Gastroesophageal sphincter (tissue), 4 donors: ENCODE data around the gene CNNM3. TPM values are rescaled to one million over a fixed set of nuclear protein-coding genes. Genes with fewer than 3 reads are reported as not detected.

Source experiments
- ATAC-seq: fragments of 150-250 bp; one replicate; pipeline ENCODE4 v1.9.1; 2016; ENCODE audit warnings: mild to moderate bottlenecking, moderate library complexity
- H3K27ac ChIP-seq, 4 donors: fragments of 200-600 bp; sonication (generic) in 3 of 4; 1 replicate in 3 of 4; 2 replicates in 1 of 4; pipeline ENCODE4 v1.5.1; 2016 to 2019
- H3K27me3 ChIP-seq: fragments of 200-600 bp; sonication (generic); one replicate; pipeline ENCODE4 v1.5.1; 2019
- H3K36me3 ChIP-seq, 2 donors: fragments of 200-600 bp; sonication (generic); one replicate each; pipeline ENCODE4 v1.5.1; 2019; ENCODE audit warnings: control low read depth in 1 of 2
- H3K4me1 ChIP-seq, 3 donors: fragments of 200-600 bp; sonication (generic); 1 replicate in 2 of 3; 2 replicates in 1 of 3; pipeline ENCODE4 v1.5.1; 2016 to 2019; ENCODE audit warnings: control low read depth in 2 of 3
- H3K4me3 ChIP-seq, 2 donors: fragments of 200-600 bp; sonication (generic); one replicate each; pipeline ENCODE4 v1.5.1; 2019; ENCODE audit warnings: mild to moderate bottlenecking in 1 of 2, moderate library complexity in 1 of 2
- H3K9me3 ChIP-seq, 3 donors: fragments of 200-600 bp; sonication (generic); one replicate each; pipeline ENCODE4 v1.5.1; 2017 to 2019; ENCODE audit warnings: control low read depth in 2 of 3
- EP300 ChIP-seq: sonication (generic); formaldehyde crosslinking; IDR thresholded peaks from one replicate; pipeline ENCODE4 v1.6.1; 2017; ENCODE audit warnings: antibody characterized with exemption, mild to moderate bottlenecking
- POLR2A ChIP-seq, 2 donors: fragments of 450-650 bp; IDR thresholded peaks; one replicate each; pipeline ENCODE4 v1.6.1; 2017; ENCODE audit warnings: antibody characterized with exemption in 2 of 2, mild to moderate bottlenecking in 2 of 2, moderate library complexity in 1 of 2
- POLR2AphosphoS5 ChIP-seq: sonication (generic); formaldehyde crosslinking; IDR thresholded peaks from one replicate; pipeline ENCODE4 v1.6.1; 2017; ENCODE audit warnings: antibody characterized with exemption
- WGBS, 2 donors: methylation state at CpG; one replicate each; pipeline ENCODE4 v1.1.5; 2018; ENCODE audit warnings: low coverage in 1 of 2; 5-methylcytosine and 5-hydroxymethylcytosine counted together
- total RNA-seq, 4 donors: library from RNA; depleted of rRNA; stranded (reverse); fragments of >200 nt; gene quantifications; one replicate each; pipeline ENCODE4 v1.1.0, GENCODE V29; 2016
- TF ChIP-seq, protein P1 (sequence below), 4 experiments: fragments of 200-600 bp in 2 of 4; fragments of 450-650 bp in 2 of 4; sonication (generic) in 1 of 4; IDR thresholded peaks; one replicate each; pipeline ENCODE4 v1.5.1; 2017 to 2019; ENCODE audit warnings: antibody characterized with exemption in 4 of 4, mild to moderate bottlenecking in 2 of 4, moderate library complexity in 2 of 4

CNNM3 gene
- total RNA-seq, 4 donors from 2014 or later: 10.4 to 21.6 (median 18.9) TPM

DNA sequence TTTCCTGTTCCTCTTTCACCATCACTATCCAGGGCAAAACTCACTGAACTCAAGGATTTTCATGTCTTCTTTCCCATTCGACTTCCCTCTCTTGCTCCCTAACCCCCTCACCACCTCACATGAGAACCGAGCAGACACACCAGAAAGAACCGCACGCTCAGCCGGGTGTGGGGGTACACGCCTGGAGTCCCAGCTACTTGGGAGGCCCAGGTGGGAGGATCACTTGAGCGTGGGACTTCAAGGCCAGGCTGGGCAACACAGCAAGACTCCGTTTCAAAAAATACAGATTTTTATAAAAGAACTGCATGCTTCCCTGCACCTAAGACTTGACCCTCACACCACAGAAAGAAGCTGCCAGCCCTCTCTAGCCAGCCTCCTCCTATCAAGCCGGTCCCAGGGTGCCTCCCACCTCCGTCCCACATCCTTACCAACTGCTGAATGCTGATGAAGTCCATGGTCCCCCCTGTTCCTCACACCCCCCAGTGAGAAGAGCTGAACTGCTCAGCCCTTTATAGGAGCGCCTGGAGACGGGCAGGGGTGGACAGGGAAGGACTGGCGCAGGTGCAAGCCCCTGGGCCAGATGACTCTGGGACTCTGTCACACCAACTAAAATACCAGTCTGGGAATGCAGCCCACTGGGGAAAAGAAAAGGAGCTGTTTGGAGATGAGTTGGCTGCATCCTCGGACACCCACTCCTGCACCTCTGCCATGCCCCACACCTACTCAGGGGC lies 27.6 kb downstream of the CNNM3 start, which contains the start of gene ANKRD23:
Gene ANKRD23, minus strand, starts transcription at position 484 of the 731 bp plus-strand sequence. Its CDS starts 29 bp downstream, at position 455.
- no peak within 1 kb of the TSS for H3K4me3 ChIP-seq
- H3K27me3 ChIP-seq: no peaks in the 10 kb centered on the region
- H3K36me3 ChIP-seq: peaks cover 0 to 56% of the 10 kb centered on the region in 2 donors
- no peak for TF ChIP-seq POLR2A (IDR thresholded peaks at IDR 0.05)
- TF ChIP-seq, protein P1, sequence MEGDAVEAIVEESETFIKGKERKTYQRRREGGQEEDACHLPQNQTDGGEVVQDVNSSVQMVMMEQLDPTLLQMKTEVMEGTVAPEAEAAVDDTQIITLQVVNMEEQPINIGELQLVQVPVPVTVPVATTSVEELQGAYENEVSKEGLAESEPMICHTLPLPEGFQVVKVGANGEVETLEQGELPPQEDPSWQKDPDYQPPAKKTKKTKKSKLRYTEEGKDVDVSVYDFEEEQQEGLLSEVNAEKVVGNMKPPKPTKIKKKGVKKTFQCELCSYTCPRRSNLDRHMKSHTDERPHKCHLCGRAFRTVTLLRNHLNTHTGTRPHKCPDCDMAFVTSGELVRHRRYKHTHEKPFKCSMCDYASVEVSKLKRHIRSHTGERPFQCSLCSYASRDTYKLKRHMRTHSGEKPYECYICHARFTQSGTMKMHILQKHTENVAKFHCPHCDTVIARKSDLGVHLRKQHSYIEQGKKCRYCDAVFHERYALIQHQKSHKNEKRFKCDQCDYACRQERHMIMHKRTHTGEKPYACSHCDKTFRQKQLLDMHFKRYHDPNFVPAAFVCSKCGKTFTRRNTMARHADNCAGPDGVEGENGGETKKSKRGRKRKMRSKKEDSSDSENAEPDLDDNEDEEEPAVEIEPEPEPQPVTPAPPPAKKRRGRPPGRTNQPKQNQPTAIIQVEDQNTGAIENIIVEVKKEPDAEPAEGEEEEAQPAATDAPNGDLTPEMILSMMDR (IDR thresholded peaks at IDR 0.05): no peak
- TF ChIP-seq EP300: no peak
- TF ChIP-seq POLR2AphosphoS5: no peak
- ATAC-seq: no peak
- no peak within 1 kb of the TSS for H3K27ac ChIP-seq
- H3K9me3 ChIP-seq: no peaks in the 10 kb centered on the region
- H3K4me1 ChIP-seq: peaks cover 0 to 35% (median 0%) of the 10 kb centered on the region in 3 donors
- WGBS, 2 donors: 79% methylated on average over 3 of the region's 14 CpGs; no CpG with 5 or more reads in 1 of the 2 donors

DNA sequence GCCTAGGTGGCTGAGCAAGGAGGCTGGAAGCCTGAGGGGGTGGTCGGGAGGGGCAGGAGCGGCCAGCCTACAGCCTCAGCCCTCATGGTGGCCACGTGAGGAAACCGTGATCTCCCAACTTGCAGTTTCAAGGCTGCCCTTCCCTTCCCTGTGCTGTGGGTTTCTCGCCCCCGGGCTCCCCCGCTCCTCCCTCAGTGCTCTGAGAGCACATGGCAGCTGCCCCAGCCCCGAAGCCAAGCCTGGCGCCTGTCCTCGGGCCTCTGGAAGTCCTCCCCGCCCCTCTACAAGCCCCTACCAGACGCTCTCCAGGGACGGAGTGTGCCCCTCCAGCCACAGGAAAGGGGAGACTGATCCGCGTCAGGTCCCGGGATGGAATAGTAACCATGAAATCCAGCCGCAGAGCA lies 28.3 kb downstream of the CNNM3 start:
- WGBS, 2 donors: no CpG with 5 or more reads among the region's 17 CpGs
- TF ChIP-seq POLR2AphosphoS5 (no peak), POLR2A (IDR thresholded peaks at IDR 0.05) (no peak), EP300 (no peak)
- TF ChIP-seq, protein P1 (IDR thresholded peaks at IDR 0.05): no peak
- Histone ChIP-seq H3K36me3 (peaks cover 0 to 57% of the 10 kb centered on the region in 2 donors), H3K27ac (no peak overlapping the region), H3K9me3 (no peaks in the 10 kb centered on the region), H3K4me1 (peaks cover 0 to 29% (median 0%) of the 10 kb centered on the region in 3 donors), H3K27me3 (no peaks in the 10 kb centered on the region), H3K4me3 (no peak overlapping the region)
- no peak for ATAC-seq

DNA sequence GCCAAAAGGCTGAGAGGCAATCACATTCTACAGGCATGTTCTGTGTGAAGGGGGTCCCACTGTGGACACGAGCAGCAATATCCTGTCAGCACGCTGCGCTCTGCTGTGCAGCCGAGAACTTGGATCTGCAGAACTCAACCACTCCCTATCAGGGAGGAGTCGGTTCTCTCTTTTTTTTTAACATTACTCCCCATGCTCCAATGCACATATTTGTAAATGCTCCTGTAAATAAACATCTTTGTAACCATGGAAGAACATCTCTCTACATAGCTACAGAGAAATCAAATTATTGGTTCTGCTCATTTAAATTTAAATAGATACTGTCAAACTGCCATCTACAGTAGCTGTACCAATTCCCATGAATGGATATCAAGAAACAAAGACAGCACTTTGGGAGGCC lies 30.8 kb downstream of the CNNM3 start:
- TF ChIP-seq EP300 (no peak), POLR2A (IDR thresholded peaks at IDR 0.05) (no peak), POLR2AphosphoS5 (no peak)
- TF ChIP-seq, protein P1 (IDR thresholded peaks at IDR 0.05): no peak
- WGBS, 2 donors: 74 to 90% methylated on average over 5 of the region's 5 CpGs
- H3K27me3 ChIP-seq: no peaks in the 10 kb centered on the region
- H3K36me3 ChIP-seq: peaks cover 0 to 63% of the 10 kb centered on the region in 2 donors
- H3K27ac ChIP-seq: no peak overlapping the region
- no peak overlapping the region for H3K4me3 ChIP-seq
- no peak for ATAC-seq
- H3K9me3 ChIP-seq: no peaks in the 10 kb centered on the region
- H3K4me1 ChIP-seq: peaks cover 0 to 24% (median 0%) of the 10 kb centered on the region in 3 donors

DNA sequence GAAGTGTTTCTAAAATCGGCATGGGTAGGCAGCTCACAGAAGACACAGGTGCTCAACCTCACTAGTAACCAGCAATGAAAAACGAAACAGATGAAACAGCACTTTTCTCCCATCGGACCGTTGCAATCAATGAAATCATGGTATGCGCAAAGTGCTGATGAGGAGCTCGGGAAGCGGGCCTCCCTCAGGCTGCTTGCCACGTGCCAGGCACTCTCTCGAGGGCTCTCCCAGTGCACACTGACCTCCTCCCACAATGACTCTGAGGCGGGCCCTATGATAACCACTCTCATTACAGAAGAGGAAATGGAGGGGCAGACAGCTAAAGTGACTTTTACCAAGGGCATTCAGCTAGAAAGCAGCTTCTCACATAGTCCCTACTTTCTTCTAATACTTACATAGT lies 31.5 kb downstream of the CNNM3 start:
- no peak overlapping the region for H3K4me3 ChIP-seq
- no peak for ATAC-seq
- 74 to 89% methylated on average over 9 to 10 of the region's 10 CpGs for WGBS, 2 donors
- H3K9me3 ChIP-seq: no peaks in the 10 kb centered on the region
- H3K27ac ChIP-seq: no peak overlapping the region
- peaks cover 0 to 22% (median 0%) of the 10 kb centered on the region in 3 donors for H3K4me1 ChIP-seq
- peaks cover 0 to 70% of the 10 kb centered on the region in 2 donors for H3K36me3 ChIP-seq
- TF ChIP-seq EP300: no peak
- TF ChIP-seq POLR2AphosphoS5: no peak
- TF ChIP-seq, protein P1 (IDR thresholded peaks at IDR 0.05): no peak
- no peak for TF ChIP-seq POLR2A (IDR thresholded peaks at IDR 0.05)
- no peaks in the 10 kb centered on the region for H3K27me3 ChIP-seq

DNA sequence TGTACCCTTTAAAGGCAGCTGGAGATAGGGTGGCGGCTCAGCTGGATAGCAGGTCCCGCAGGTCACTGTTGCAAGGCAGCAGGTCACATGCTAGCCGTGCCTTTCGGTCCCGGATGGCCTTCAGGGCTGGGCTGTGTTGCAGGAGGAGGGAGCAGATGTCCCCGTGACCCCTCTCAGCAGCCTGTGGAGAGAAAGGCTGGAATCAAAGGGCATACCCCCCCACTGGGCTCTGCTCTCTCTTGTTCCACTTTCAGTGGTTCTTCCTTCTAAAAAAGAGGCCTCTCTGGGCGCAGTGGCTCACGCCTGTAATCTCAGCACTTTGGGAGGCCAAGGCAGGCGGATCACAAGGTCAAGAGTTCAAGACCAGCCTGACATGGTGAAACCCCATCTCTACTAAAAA lies 32.2 kb downstream of the CNNM3 start:
- no peak for TF ChIP-seq POLR2AphosphoS5
- no peak for TF ChIP-seq POLR2A (IDR thresholded peaks at IDR 0.05)
- no peak for TF ChIP-seq EP300
- TF ChIP-seq, protein P1 (IDR thresholded peaks at IDR 0.05): no peak
- H3K36me3 ChIP-seq: peaks cover 0 to 76% of the 10 kb centered on the region in 2 donors
- H3K4me1 ChIP-seq: peaks cover 0 to 16% (median 0%) of the 10 kb centered on the region in 3 donors
- 72 to 80% methylated on average over 1 to 3 of the region's 9 CpGs for WGBS, 2 donors
- no peak overlapping the region for H3K4me3 ChIP-seq
- no peak for ATAC-seq
- H3K27me3 ChIP-seq: no peaks in the 10 kb centered on the region
- no peaks in the 10 kb centered on the region for H3K9me3 ChIP-seq
- no peak overlapping the region for H3K27ac ChIP-seq
